Esophagus squamous epithelium (tissue), 4 donors: ENCODE results near the gene ARL4A.

ENCODE experiments used
- CTCF ChIP-seq, 6 experiments: fragments of 450-650 bp in 4 of 6; fragments of 200-600 bp in 2 of 6; sonication (generic) in 2 of 6; IDR thresholded peaks; one replicate each; pipeline ENCODE4 v1.5.1; 2016 to 2019; ENCODE audit warnings: antibody characterized with exemption in 6 of 6, mild to moderate bottlenecking in 4 of 6, moderate library complexity in 4 of 6
- POLR2A ChIP-seq, 4 donors: fragments of 450-650 bp; IDR thresholded peaks; one replicate each; pipeline ENCODE4 v1.6.1; 2017; ENCODE audit warnings: antibody characterized with exemption in 4 of 4, mild to moderate bottlenecking in 4 of 4, moderate library complexity in 3 of 4

- TF ChIP-seq CTCF (IDR thresholded peaks at IDR 0.05): no peak
- TF ChIP-seq POLR2A (IDR thresholded peaks at IDR 0.05): no peak
Observed at GRCh38 chr7:12722636-12723605, 35.5 kb downstream of the ARL4A start.
